Measurements from ENCODE around the gene MAP3K21. TPM values are rescaled to one million over a fixed set of nuclear protein-coding genes. Genes with fewer than 3 reads are reported as not detected.

MAP3K21 gene
- polyA plus RNA-seq, 1 experiment: 0.42 TPM

- no peak for TF ChIP-seq CTCF (IDR thresholded peaks at IDR 0.05; ENCODE audit: low read depth, low read length)
- Histone ChIP-seq H3K9me3 (ENCODE audit: control insufficient read depth, insufficient read depth, low read length) (no peaks in the 10 kb centered on the region), H3K27me3 (ENCODE audit: control insufficient read depth, insufficient read depth, low read length) (no peaks in the 10 kb centered on the region), H3K27ac (ENCODE audit: low read depth, low read length) (no peak overlapping the region), H3K4me3 (ENCODE audit: low read depth, low read length) (no peak overlapping the region)
- POLR2A ChIA-PET: no interaction called here
- no peak for DNase-seq (ENCODE audit: low read depth, low spot score)
- CTCF ChIA-PET: interaction anchor here (0.9 kb wide), 1 partner anchor 24 kb away, joined by 3 read pairs; no protein-coding TSS in a partner anchor
Measured at GRCh38 chr1:233389169-233389568, 61.6 kb downstream of the MAP3K21 start.

GRCh38 chr1:233389893-233390292, 62.4 kb downstream of the MAP3K21 start:
- TF ChIP-seq CTCF (IDR thresholded peaks at IDR 0.05; ENCODE audit: low read depth, low read length): no peak
- Histone ChIP-seq H3K4me3 (ENCODE audit: low read depth, low read length) (no peak overlapping the region), H3K9me3 (ENCODE audit: control insufficient read depth, insufficient read depth, low read length) (no peaks in the 10 kb centered on the region), H3K27me3 (ENCODE audit: control insufficient read depth, insufficient read depth, low read length) (no peaks in the 10 kb centered on the region), H3K27ac (ENCODE audit: low read depth, low read length) (no peak overlapping the region)
- DNase-seq (ENCODE audit: low read depth, low spot score): no peak
- POLR2A ChIA-PET: no interaction called here
- CTCF ChIA-PET: interaction anchor here (0.7 to 1.4 kb wide), 4 partner anchors 11 to 1070 kb away, joined by 3 to 4 read pairs (median 3); no protein-coding TSS in a partner anchor

GRCh38 chr1:233390842-233391737, 63.6 kb downstream of the MAP3K21 start:
- POLR2A ChIA-PET: no interaction called here
- no peak overlapping the region for H3K4me3 ChIP-seq (ENCODE audit: low read depth, low read length)
- CTCF ChIA-PET: interaction anchor here (1.2 to 3.0 kb wide), 5 partner anchors 12 to 677 kb away, joined by 3 to 10 read pairs (median 3); no protein-coding TSS in a partner anchor
- no peak for TF ChIP-seq CTCF (IDR thresholded peaks at IDR 0.05; ENCODE audit: low read depth, low read length)
- H3K9me3 ChIP-seq (ENCODE audit: control insufficient read depth, insufficient read depth, low read length): no peaks in the 10 kb centered on the region
- no peak for DNase-seq (ENCODE audit: low read depth, low spot score)
- no peaks in the 10 kb centered on the region for H3K27me3 ChIP-seq (ENCODE audit: control insufficient read depth, insufficient read depth, low read length)
- H3K27ac ChIP-seq (ENCODE audit: low read depth, low read length): no peak overlapping the region

GRCh38 chr1:233393084-233393840, 65.7 kb downstream of the MAP3K21 start:
- Histone ChIP-seq H3K4me3 (ENCODE audit: low read depth, low read length) (no peak overlapping the region), H3K9me3 (ENCODE audit: control insufficient read depth, insufficient read depth, low read length) (no peaks in the 10 kb centered on the region), H3K27me3 (ENCODE audit: control insufficient read depth, insufficient read depth, low read length) (no peaks in the 10 kb centered on the region), H3K27ac (ENCODE audit: low read depth, low read length) (no peak overlapping the region)
- CTCF ChIA-PET: interaction anchor here (0.7 to 3.0 kb wide), 6 partner anchors 8 to 674 kb away, joined by 3 to 10 read pairs (median 3); no protein-coding TSS in a partner anchor
- DNase-seq (ENCODE audit: low read depth, low spot score): no peak
- TF ChIP-seq CTCF (IDR thresholded peaks at IDR 0.05; ENCODE audit: low read depth, low read length): no peak
- POLR2A ChIA-PET: no interaction called here

Measured in AG04450 (cell line).